Liver (tissue), 9 donors: ENCODE data around the gene NLRC5. TPM values are rescaled to one million over a fixed set of nuclear protein-coding genes. Genes with fewer than 3 reads are reported as not detected.

Experiments
- DNase-seq: peaks from one replicate; pipeline ENCODE4 v3.0.0-alpha.2; 2017; ENCODE audit warnings: low spot score
- H3K27ac ChIP-seq, 2 donors: one replicate each; pipeline ENCODE4 v1.7.0; 2013; ENCODE audit warnings: inconsistent platforms in 2 of 2, low read length in 2 of 2, control low read depth in 1 of 2, low read depth in 1 of 2, mild to moderate bottlenecking in 1 of 2
- H3K27me3 ChIP-seq, 4 donors: one replicate each; pipeline versions ENCODE4 v1.6.1 to v1.7.0; 2013; ENCODE audit warnings: low read length in 3 of 4, inconsistent platforms in 1 of 4, mild to moderate bottlenecking in 1 of 4, moderate library complexity in 1 of 4; ENCODE audit not compliant: control insufficient read depth in 4 of 4, insufficient read depth in 4 of 4
- H3K36me3 ChIP-seq, 4 donors: one replicate each; pipeline versions ENCODE4 v1.6.1 to v1.7.0; 2013; ENCODE audit warnings: low read length in 3 of 4, mild to moderate bottlenecking in 3 of 4, low read depth in 1 of 4, moderate library complexity in 1 of 4; ENCODE audit not compliant: control insufficient read depth in 4 of 4, insufficient read depth in 3 of 4
- H3K4me1 ChIP-seq, 4 donors: one replicate each; pipeline versions ENCODE4 v1.6.1 to v1.7.0; 2013; ENCODE audit warnings: low read length in 3 of 4, mild to moderate bottlenecking in 3 of 4, moderate library complexity in 1 of 4; ENCODE audit not compliant: control insufficient read depth in 4 of 4, insufficient read depth in 4 of 4
- H3K4me3 ChIP-seq, 3 donors: one replicate each; pipeline versions ENCODE4 v1.6.1 to v1.7.0; 2013; ENCODE audit warnings: low read length in 3 of 3, control low read depth in 1 of 3, low read depth in 1 of 3, mild to moderate bottlenecking in 1 of 3
- H3K9ac ChIP-seq, 2 donors: one replicate each; pipeline ENCODE4 v1.7.0; 2013; ENCODE audit warnings: low read length in 2 of 2, mild to moderate bottlenecking in 2 of 2, moderate library complexity in 2 of 2, control low read depth in 1 of 2, low read depth in 1 of 2
- H3K9me3 ChIP-seq, 4 donors: one replicate each; pipeline versions ENCODE4 v1.6.1 to v1.7.0; 2013; ENCODE audit warnings: low read length in 3 of 4; ENCODE audit not compliant: control insufficient read depth in 4 of 4
- EGR1 ChIP-seq, 2 donors: IDR thresholded peaks; 2 replicates each; pipeline ENCODE4 v1.6.1; 2016 to 2018; ENCODE audit warnings: antibody characterized with exemption in 2 of 2, low read depth in 2 of 2
- FOXA1 ChIP-seq: IDR thresholded peaks from 2 replicates; pipeline ENCODE4 v1.6.1; 2016; ENCODE audit warnings: antibody characterized with exemption
- GABPA ChIP-seq, 2 donors: IDR thresholded peaks in 1 of 2; conservative IDR thresholded peaks in 1 of 2; 2 replicates each; pipeline ENCODE4 v1.6.1; 2016; ENCODE audit warnings: antibody characterized with exemption in 2 of 2, mild to moderate bottlenecking in 1 of 2, moderate library complexity in 1 of 2
- HNF4A ChIP-seq, 2 donors: conservative IDR thresholded peaks; 2 replicates each; pipeline ENCODE4 v1.6.1; 2016; ENCODE audit warnings: antibody characterized with exemption in 2 of 2, mild to moderate bottlenecking in 2 of 2
- HNF4G ChIP-seq: IDR thresholded peaks from 2 replicates; pipeline ENCODE4 v1.6.1; 2016; ENCODE audit warnings: antibody characterized with exemption
- JUND ChIP-seq, 2 donors: IDR thresholded peaks; 2 replicates each; pipeline ENCODE4 v1.6.1; 2016; ENCODE audit warnings: antibody characterized with exemption in 2 of 2
- NR2F2 ChIP-seq: IDR thresholded peaks from 2 replicates; pipeline ENCODE4 v1.6.1; 2016; ENCODE audit warnings: antibody characterized with exemption
- RAD21 ChIP-seq, 2 donors: IDR thresholded peaks; 2 replicates each; pipeline ENCODE4 v1.6.1; 2016; ENCODE audit warnings: antibody characterized with exemption in 2 of 2, mild to moderate bottlenecking in 2 of 2
- RXRA ChIP-seq, 2 donors: IDR thresholded peaks; 2 replicates each; pipeline ENCODE4 v1.6.1; 2017 to 2018; ENCODE audit warnings: antibody characterized with exemption in 2 of 2, mild to moderate bottlenecking in 1 of 2
- SP1 ChIP-seq: IDR thresholded peaks from 2 replicates; pipeline ENCODE4 v1.6.1; 2018; ENCODE audit warnings: antibody characterized with exemption, mild to moderate bottlenecking
- TAF1 ChIP-seq: conservative IDR thresholded peaks from 2 replicates; pipeline ENCODE4 v1.6.1; 2016; ENCODE audit warnings: antibody characterized with exemption, mild to moderate bottlenecking
- YY1 ChIP-seq: IDR thresholded peaks from 2 replicates; pipeline ENCODE4 v1.6.1; 2016; ENCODE audit warnings: antibody characterized with exemption, mild to moderate bottlenecking
- WGBS: extraction: QIAGEN DNeasy Blood & Tissue Kit; methylation state at CpG from one replicate; pipeline ENCODE4 v1.1.7; 2013; 5-methylcytosine and 5-hydroxymethylcytosine counted together
- polyA plus RNA-seq, 2 donors: library from polyadenylated mRNA; stranded (reverse) in 1 of 2; unstranded in 1 of 2; fragments of 200-250 nt in 1 of 2; fragments of >200 nt in 1 of 2; fragmentation: Nextera tagmentation in 1 of 2; extraction: Ambion mirVana in 1 of 2; gene quantifications; one replicate each; pipeline versions ENCODE4 v1.2.1 to v1.2.3, GENCODE V29; 2013 to 2015
- total RNA-seq, 2 donors: library from RNA; depleted of rRNA; stranded (reverse); fragments of >200 nt; gene quantifications; one replicate each; pipeline ENCODE4 v1.2.3, GENCODE V29; 2014
- TF ChIP-seq, protein P1 (sequence below): fragments of 150-350 bp; IDR thresholded peaks from 2 replicates; pipeline ENCODE4 v1.5.1; 2017; ENCODE audit warnings: improper control_type of control experiment, low read depth, low read length; ENCODE audit not compliant: missing input control
- TF ChIP-seq, protein P2 (sequence below): IDR thresholded peaks from 2 replicates; pipeline ENCODE4 v1.6.1; 2016; ENCODE audit warnings: antibody characterized with exemption
- TF ChIP-seq, protein P3 (sequence below): IDR thresholded peaks from 2 replicates; pipeline ENCODE4 v1.6.1; 2016; ENCODE audit warnings: antibody characterized with exemption, mild to moderate bottlenecking
- TF ChIP-seq, protein P4 (sequence below): IDR thresholded peaks from 2 replicates; pipeline ENCODE4 v1.6.1; 2016; ENCODE audit warnings: antibody characterized with exemption
- TF ChIP-seq, protein P5 (sequence below): IDR thresholded peaks from 2 replicates; pipeline ENCODE4 v1.6.1; 2016; ENCODE audit warnings: antibody characterized with exemption
- donor health status: healthy.
- donor health status: healthy.
- donor health status: healthy.
- donor health status: healthy.
- donor health status: healthy.

The NLRC5 gene
- total and polyA plus RNA-seq, 4 donors = 4.7 to 23.3 (median 8.8) TPM

DNA sequence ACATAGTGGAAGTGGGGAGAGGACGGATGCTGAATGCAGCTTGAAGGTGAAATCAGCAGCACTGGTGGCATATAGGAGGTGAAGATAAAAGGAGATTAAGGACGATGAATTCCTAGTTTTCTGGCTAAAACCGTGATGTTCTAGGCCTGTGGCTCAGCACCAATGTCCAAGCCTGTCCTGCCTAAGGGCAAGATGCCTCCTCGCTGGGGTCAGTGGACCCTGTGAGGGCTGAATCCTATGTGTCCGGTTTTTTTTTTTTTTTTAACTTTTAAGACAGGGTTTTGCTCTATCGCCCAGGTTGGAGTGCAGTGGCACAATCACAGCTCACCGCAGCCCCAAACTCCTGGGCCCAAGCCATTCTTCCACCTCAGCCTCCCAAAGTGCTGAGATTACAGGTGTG is 115.8 kb downstream of the NLRC5 start:
- no peak for DNase-seq
- no peak for TF ChIP-seq FOXA1
- TF ChIP-seq TAF1 = no peak
- no peak for TF ChIP-seq NR2F2
- TF ChIP-seq, protein P1, sequence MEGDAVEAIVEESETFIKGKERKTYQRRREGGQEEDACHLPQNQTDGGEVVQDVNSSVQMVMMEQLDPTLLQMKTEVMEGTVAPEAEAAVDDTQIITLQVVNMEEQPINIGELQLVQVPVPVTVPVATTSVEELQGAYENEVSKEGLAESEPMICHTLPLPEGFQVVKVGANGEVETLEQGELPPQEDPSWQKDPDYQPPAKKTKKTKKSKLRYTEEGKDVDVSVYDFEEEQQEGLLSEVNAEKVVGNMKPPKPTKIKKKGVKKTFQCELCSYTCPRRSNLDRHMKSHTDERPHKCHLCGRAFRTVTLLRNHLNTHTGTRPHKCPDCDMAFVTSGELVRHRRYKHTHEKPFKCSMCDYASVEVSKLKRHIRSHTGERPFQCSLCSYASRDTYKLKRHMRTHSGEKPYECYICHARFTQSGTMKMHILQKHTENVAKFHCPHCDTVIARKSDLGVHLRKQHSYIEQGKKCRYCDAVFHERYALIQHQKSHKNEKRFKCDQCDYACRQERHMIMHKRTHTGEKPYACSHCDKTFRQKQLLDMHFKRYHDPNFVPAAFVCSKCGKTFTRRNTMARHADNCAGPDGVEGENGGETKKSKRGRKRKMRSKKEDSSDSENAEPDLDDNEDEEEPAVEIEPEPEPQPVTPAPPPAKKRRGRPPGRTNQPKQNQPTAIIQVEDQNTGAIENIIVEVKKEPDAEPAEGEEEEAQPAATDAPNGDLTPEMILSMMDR = no peak
- TF ChIP-seq, protein P2, sequence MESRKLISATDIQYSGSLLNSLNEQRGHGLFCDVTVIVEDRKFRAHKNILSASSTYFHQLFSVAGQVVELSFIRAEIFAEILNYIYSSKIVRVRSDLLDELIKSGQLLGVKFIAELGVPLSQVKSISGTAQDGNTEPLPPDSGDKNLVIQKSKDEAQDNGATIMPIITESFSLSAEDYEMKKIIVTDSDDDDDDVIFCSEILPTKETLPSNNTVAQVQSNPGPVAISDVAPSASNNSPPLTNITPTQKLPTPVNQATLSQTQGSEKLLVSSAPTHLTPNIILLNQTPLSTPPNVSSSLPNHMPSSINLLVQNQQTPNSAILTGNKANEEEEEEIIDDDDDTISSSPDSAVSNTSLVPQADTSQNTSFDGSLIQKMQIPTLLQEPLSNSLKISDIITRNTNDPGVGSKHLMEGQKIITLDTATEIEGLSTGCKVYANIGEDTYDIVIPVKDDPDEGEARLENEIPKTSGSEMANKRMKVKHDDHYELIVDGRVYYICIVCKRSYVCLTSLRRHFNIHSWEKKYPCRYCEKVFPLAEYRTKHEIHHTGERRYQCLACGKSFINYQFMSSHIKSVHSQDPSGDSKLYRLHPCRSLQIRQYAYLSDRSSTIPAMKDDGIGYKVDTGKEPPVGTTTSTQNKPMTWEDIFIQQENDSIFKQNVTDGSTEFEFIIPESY = no peak
- no peak for TF ChIP-seq SP1
- no peak for TF ChIP-seq GABPA (IDR thresholded peaks at IDR 0.05 in 1 of 2, conservative IDR thresholded peaks at IDR 0.05 in 1 of 2)
- TF ChIP-seq HNF4G = no peak
- no peak for TF ChIP-seq RXRA (IDR thresholded peaks at IDR 0.05)
- TF ChIP-seq, protein P3, sequence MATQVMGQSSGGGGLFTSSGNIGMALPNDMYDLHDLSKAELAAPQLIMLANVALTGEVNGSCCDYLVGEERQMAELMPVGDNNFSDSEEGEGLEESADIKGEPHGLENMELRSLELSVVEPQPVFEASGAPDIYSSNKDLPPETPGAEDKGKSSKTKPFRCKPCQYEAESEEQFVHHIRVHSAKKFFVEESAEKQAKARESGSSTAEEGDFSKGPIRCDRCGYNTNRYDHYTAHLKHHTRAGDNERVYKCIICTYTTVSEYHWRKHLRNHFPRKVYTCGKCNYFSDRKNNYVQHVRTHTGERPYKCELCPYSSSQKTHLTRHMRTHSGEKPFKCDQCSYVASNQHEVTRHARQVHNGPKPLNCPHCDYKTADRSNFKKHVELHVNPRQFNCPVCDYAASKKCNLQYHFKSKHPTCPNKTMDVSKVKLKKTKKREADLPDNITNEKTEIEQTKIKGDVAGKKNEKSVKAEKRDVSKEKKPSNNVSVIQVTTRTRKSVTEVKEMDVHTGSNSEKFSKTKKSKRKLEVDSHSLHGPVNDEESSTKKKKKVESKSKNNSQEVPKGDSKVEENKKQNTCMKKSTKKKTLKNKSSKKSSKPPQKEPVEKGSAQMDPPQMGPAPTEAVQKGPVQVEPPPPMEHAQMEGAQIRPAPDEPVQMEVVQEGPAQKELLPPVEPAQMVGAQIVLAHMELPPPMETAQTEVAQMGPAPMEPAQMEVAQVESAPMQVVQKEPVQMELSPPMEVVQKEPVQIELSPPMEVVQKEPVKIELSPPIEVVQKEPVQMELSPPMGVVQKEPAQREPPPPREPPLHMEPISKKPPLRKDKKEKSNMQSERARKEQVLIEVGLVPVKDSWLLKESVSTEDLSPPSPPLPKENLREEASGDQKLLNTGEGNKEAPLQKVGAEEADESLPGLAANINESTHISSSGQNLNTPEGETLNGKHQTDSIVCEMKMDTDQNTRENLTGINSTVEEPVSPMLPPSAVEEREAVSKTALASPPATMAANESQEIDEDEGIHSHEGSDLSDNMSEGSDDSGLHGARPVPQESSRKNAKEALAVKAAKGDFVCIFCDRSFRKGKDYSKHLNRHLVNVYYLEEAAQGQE = no peak
- TF ChIP-seq, protein P4, sequence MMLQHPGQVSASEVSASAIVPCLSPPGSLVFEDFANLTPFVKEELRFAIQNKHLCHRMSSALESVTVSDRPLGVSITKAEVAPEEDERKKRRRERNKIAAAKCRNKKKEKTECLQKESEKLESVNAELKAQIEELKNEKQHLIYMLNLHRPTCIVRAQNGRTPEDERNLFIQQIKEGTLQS = no peak
- TF ChIP-seq, protein P5, sequence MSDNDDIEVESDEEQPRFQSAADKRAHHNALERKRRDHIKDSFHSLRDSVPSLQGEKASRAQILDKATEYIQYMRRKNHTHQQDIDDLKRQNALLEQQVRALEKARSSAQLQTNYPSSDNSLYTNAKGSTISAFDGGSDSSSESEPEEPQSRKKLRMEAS = no peak
- no peak for TF ChIP-seq EGR1 (IDR thresholded peaks at IDR 0.05; ENCODE audit: low read depth in 2 of 2)
- no peak for TF ChIP-seq RAD21 (IDR thresholded peaks at IDR 0.05)
- no peak for TF ChIP-seq YY1
- no peak for TF ChIP-seq HNF4A (conservative IDR thresholded peaks at IDR 0.05)
- TF ChIP-seq JUND (IDR thresholded peaks at IDR 0.05) = no peak
- Histone ChIP-seq H3K27ac (no peak overlapping the region), H3K4me3 (no peak overlapping the region), H3K27me3 (no peaks in the 10 kb centered on the region), H3K36me3 (no peaks in the 10 kb centered on the region), H3K4me1 (no peaks in the 10 kb centered on the region), H3K9me3 (no peaks in the 10 kb centered on the region), H3K9ac (no peak overlapping the region)
- WGBS = 86% methylated on average over 7 of the region's 7 CpGs

DNA sequence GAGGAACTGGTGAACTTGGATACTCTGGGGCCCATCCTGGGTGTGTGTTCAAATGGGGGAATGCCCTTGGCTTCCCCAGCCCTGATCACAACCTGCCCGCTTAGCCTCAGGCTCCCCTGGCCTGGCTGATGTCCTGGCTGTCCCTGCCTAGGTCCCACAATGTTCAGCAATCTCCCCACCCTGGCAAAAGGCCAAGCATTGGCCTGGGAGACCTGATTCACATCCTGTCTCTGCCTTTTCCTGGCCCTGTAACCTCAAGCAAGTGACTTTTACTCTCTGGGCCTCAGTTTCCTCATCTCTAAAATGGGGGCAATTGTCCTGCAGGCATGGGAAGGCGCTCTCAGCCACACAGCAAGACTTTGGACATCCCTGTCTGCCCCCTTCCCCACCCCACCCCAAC is 117.4 kb downstream of the NLRC5 start:
- no peaks in the 10 kb centered on the region for H3K27me3 ChIP-seq
- no peaks in the 10 kb centered on the region for H3K4me1 ChIP-seq
- H3K9ac ChIP-seq = no peak overlapping the region
- no peaks in the 10 kb centered on the region for H3K36me3 ChIP-seq
- WGBS = 93% methylated on average over 2 of the region's 2 CpGs
- no peak for DNase-seq
- TF ChIP-seq, protein P5 = no peak
- TF ChIP-seq NR2F2 = peak; percentile 68
- no peak overlapping the region for H3K27ac ChIP-seq
- no peaks in the 10 kb centered on the region for H3K9me3 ChIP-seq
- H3K4me3 ChIP-seq = no peak overlapping the region
